Measurements from ENCODE around the gene DNMT3B.
A peak's percentile ranks its signal among the peaks of the same experiment; 100 is the strongest.

The DNMT3B gene

DNA sequence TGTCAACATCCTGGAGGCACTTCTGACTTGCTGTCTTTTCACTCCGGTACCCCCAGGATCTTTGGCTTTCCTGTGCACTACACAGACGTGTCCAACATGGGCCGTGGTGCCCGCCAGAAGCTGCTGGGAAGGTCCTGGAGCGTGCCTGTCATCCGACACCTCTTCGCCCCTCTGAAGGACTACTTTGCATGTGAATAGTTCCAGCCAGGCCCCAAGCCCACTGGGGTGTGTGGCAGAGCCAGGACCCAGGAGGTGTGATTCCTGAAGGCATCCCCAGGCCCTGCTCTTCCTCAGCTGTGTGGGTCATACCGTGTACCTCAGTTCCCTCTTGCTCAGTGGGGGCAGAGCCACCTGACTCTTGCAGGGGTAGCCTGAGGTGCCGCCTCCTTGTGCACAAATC, 45.5 kb downstream of the DNMT3B start:
- in situ Hi-C loops (cut with HindIII; ENCODE audit: low pct_ligation_motif_present, low pct_unique_long_range_greater_than_20kb, low sequenced_read_pairs): no loop called here
- DNase-seq: no peak

DNA sequence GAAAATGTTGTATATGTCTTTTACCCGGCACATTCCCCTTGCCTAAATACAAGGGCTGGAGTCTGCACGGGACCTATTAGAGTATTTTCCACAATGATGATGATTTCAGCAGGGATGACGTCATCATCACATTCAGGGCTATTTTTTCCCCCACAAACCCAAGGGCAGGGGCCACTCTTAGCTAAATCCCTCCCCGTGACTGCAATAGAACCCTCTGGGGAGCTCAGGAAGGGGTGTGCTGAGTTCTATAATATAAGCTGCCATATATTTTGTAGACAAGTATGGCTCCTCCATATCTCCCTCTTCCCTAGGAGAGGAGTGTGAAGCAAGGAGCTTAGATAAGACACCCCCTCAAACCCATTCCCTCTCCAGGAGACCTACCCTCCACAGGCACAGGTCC, 46.3 kb downstream of the DNMT3B start:
- in situ Hi-C loops (cut with HindIII; ENCODE audit: low pct_ligation_motif_present, low pct_unique_long_range_greater_than_20kb, low sequenced_read_pairs): no loop called here

DNA sequence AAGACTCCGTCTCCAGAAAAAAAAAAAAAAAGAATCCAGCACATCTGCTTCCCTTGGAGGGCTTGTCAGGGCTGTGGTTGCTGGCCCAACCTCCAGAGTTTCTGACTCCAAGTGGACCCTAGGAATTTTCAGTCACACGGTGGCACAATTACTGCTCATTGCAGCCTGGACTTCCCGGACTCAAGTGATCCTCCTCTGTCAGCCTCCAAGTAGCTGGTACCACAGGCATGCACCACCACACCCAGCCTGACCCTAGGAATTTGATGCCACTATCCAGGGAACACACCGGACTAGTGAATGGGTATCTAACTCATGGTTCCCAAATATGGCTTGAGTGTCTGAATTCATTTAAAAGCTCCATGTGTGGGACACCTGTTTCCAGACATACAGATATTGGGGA, 47.7 kb downstream of the DNMT3B start:
- in situ Hi-C loops (cut with HindIII; ENCODE audit: low pct_ligation_motif_present, low pct_unique_long_range_greater_than_20kb, low sequenced_read_pairs): no loop called here
- no peak for DNase-seq

More for the DNA sequence above, 46.3 kb downstream of the DNMT3B start:
- DNase-seq: no peak

DNA sequence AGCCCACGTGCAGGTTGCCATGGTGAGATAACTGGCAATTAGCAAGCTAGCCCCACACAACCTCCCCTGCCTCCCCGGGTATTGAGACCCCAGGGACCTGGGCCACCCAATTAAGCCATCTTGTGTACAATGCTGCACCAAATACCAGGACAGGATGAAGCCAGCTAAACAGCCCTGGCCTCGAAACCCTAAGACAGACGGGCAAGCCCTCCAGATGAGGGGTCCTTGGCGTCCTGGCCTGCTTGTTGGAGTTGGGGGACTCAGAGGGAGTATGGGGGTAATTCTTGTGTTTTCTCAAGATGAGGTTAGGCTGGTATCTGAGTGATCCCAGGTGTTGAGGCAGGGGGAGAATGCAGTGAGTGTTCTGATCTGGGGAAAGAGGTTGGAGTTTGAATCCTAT, 48.8 kb downstream of the DNMT3B start:
- in situ Hi-C loops (cut with HindIII; ENCODE audit: low pct_ligation_motif_present, low pct_unique_long_range_greater_than_20kb, low sequenced_read_pairs): no loop called here

DNA sequence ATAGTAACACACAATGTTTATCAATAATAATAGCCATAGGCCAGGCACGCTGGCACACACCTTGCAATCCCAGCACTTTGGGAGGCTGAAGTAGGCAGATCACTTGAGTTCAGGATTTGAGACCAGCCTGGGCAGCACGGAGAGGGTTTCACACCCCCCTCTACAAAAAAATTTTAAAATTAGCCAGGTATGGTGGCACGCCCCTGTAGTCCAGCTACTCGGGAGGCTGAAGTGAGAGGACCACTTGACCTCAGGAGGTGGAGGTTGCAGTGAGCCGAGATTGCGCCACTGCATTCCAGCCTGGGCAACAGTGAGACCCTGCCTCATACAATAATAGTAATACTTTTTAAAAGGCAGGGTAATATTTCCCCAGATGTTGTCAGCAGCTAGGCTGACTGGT, 49.7 kb downstream of the DNMT3B start:
- in situ Hi-C loops (cut with HindIII; ENCODE audit: low pct_ligation_motif_present, low pct_unique_long_range_greater_than_20kb, low sequenced_read_pairs): no loop called here
- no peak for DNase-seq

More for the DNA sequence above, 48.8 kb downstream of the DNMT3B start:
- DNase-seq: no peak

DNA sequence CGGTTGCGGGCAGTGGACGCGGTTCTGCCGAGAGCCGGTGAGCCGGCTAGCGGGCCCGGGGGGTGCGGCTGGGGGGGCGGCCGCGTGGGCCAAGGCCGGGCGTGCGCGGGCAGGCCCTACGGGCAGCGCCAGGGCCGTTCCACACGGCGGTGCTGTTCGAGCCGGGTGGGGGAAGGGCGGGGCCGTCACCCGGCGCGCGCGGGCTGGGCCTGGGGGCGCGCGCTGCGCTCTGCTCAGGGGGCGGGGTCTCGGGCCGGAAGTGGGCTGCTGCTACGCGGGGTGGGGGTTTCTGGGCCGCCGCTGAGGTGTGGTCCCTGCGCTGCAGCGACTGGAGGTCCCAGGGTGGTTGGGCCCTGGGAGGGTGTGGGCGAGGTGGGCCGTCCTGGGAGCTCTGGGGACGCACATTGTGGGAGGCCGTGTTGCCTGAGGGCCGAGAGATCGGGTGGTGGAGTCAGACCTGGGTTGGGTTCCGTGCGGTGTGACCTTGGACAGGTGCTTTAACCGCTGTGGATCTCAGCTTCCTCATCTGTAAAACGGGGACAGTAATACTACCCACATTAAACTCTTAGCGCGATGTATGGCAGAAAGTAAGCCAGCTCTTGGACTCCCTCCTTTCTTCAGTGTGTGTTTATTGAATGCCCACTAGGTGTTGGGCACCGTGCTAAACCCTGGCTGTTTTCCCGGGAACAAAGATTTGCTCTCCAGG, 58.0 kb downstream of the DNMT3B start:
- DNase-seq: peak; percentile 52
- in situ Hi-C loops (cut with HindIII; ENCODE audit: low pct_ligation_motif_present, low pct_unique_long_range_greater_than_20kb, low sequenced_read_pairs): no loop called here

DNA sequence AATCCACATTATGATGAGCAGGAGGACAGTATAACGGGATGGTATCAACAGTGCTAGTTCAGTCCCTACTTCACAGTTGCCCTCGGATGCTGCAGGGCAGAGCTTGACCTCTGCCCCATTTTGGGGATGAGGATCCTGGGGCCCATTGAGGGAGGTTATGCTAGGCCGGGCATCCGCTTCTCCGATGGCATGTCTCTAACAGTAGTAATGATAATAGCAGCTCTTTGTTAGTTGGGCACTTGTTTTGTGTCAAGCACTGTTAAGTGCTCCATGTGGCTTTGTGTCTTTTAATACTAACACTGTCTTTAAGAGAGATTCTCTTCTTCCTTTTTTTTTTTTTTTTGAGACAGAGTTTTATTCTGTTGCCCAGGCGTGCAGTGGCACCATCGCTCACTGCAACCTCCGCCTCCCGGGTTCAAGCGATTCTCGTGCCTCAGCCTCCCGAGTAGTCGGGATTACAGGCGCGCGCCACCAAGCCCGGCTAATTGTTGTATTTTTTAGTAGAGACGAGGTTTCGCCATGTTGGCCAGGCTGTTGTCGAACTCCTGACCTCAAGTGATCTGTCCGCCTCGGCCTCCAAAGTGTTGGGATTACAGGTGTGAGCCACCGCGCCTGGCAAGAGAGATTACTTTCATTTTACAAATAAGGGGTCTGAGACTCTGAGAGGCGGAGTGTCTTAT, 58.7 kb downstream of the DNMT3B start:
- DNase-seq: peak; percentile 31
- in situ Hi-C loops (cut with HindIII; ENCODE audit: low pct_ligation_motif_present, low pct_unique_long_range_greater_than_20kb, low sequenced_read_pairs): no loop called here

DNA sequence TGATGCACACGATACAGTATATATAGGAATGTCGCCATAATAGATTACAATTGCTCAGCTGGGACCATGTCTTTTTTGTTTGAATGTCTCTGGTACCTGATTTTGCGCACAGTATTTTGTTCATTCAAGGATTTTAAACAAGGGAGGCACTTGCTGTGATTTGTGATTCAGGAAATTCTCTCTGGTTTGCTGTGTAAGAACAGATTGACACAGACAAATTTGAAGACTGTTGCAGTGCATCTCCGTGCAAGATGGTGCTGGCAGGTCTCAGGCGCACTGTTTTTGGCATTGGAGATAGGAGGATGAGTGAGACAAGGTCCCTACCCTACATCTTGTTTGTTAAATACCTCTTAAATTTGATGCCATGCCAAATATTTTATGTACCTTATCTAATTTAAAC, 60.0 kb downstream of the DNMT3B start:
- in situ Hi-C loops (cut with HindIII; ENCODE audit: low pct_ligation_motif_present, low pct_unique_long_range_greater_than_20kb, low sequenced_read_pairs): no loop called here
- DNase-seq: no peak

DNA sequence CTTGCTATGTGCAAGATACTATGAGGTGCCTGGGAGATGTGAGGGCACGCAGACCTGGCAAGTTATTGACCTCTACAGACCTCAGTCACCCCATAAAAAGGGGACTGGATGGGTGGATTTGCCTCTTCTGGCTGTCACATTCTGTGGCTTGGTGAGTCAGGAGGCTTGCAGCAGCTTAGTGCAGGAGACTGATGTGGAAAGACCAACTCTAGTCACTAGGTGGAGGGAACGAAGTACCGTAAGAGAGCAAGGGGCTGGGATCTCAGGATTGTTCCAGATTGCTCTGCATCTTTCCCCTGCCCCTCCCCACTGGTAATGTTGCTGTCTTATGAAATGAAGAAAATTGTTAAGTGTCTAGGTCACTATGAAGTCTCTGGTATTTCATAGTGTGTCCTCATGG, 60.9 kb downstream of the DNMT3B start:
- in situ Hi-C loops (cut with HindIII; ENCODE audit: low pct_ligation_motif_present, low pct_unique_long_range_greater_than_20kb, low sequenced_read_pairs): no loop called here
- DNase-seq: peak; percentile 64

DNA sequence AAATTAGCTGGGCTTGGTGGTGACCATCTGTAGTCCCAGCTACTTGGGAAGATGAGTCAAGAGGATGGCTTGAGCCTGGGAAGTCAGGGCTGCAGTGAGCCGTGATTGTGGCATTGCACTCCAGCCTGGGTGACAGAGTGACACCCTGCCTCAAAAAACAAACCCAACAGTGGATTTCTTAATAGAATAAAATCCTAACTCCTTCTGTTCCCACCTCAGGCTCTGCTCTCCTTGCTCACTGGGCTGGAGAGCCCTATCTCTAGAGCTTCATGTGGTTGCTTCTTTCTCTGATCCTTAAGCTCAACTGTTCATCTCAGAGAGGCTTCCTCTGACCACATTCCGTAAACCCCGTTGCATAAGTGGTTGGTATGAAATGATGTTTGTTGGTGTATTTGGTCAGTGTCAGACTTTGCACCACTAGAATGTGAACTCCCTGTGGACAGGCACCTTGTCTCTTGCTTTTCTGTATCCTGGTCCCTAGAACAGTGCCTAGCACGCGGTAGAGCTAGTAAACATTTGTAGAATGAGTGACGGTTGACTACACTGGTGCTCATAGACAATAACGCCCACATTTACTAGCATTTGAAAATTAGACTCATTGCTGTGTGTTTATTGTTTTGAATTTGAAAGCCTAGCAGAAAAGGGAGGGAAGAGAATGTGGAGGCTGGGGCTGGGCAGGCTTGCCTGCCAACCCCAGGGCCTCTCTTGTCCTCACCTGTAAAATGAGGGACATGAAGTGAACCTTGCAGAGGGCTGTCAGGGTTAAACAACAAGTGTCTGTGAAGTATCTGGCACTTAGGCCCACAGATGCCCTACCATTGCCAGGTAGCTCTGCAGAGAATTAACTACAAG, 61.8 kb downstream of the DNMT3B start:
- in situ Hi-C loops (cut with HindIII; ENCODE audit: low pct_ligation_motif_present, low pct_unique_long_range_greater_than_20kb, low sequenced_read_pairs): no loop called here
- DNase-seq: no peak

DNA sequence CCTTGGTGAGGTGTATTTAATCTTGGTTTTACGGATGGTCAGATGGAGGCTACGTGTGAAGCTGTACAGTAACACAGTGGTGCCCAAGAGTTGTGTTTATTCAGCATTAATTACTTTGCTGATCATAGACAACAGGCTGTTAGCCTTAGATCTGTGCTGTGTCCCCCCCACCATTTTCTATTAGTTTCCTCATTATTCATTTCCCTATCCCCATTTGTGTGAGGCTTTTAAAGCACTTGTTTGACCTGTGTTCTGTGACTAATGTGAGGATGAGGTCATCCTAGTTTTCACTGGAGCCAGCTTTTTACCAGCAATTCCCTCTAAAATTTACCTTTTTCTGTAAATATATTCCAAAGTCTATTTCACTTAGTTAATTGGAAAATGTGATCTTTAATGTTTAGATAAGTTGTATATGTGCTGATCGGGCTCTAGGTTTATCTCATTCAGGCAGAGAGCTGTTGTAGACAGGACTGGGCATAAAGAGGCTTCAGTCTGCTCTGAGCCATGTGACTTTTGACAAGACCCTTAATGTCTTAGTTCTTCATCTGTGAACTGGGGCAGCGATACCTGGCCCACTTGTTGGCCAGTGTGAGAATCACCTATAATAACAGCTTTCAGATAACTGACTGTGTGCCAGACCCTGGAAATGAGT, 66.0 kb downstream of the DNMT3B start:
- in situ Hi-C loops (cut with HindIII; ENCODE audit: low pct_ligation_motif_present, low pct_unique_long_range_greater_than_20kb, low sequenced_read_pairs): no loop called here
- no peak for DNase-seq

DNA sequence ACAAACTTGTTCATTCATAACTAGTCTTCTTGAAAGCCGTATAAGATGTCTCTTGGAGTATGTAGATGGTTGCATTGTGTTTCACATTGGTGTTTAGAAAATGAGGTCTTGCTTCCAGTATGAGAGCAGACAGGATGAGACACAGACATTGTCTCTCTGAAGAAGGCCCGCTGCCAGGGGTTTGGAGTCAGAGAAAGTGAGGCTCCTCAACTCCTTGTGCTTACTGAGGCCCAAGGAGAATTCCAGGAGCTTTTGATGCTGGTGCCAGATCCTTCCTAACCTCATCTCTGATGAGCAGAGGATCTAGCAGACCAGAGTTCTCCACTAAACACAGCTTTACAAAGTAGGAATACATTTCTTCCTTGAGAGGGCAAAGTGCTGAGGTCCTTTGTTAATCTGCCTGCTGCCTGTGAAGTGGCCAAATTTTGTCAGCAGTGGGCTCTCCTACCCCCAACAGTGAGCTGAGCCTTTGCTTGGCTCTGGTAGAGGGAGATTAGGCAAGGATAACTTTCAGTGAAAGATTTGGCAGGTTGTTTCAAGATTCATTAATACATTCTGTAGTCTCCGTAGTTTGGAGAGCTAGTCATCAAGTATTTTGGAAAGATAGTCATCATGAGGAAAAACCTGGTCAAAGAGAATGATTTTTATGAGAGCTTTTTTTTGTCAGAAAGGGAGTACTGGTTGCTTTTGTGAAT, 67.3 kb downstream of the DNMT3B start:
- no peak for DNase-seq
- in situ Hi-C loops (cut with HindIII; ENCODE audit: low pct_ligation_motif_present, low pct_unique_long_range_greater_than_20kb, low sequenced_read_pairs): no loop called here

DNA sequence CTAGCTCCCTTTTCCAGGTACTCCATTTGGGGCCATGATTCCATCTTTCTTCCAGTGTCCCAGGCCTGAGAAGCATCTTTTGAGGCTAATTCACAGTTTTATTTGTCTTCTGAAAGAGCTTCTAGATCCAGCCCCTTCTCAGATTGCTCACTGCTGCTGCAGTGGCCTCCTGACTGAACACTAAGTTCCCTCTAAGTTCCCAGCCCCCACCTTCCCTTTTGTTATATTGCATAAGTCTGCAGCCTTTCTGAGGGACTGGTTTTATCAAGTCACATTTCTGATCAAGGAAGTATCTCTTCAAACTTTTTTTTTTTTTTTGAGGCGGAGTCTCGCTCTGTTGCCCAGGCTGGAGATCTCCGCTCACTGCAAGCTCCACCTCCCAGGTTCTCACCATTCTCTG, 68.3 kb downstream of the DNMT3B start:
- DNase-seq: no peak
- in situ Hi-C loops (cut with HindIII; ENCODE audit: low pct_ligation_motif_present, low pct_unique_long_range_greater_than_20kb, low sequenced_read_pairs): no loop called here

DNA sequence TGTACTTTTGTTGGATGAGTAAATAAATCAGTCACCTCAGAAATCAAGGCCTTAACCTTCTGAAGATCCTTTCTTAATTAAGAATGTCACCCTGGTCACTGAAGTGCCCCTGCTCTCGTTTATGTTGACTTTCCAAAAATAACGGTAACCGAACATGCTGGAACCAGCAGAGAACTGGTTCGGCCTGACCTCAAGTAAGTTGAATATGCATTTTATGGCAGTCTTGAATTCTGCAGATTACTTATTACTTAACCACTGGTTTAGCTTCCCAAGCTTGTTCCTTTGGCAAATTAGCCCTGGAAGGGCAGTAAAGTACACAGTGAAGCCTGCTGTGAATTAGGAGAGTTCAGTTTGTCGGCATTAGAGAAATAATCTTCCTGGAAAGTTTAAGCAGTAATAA, 69.8 kb downstream of the DNMT3B start:
- in situ Hi-C loops (cut with HindIII; ENCODE audit: low pct_ligation_motif_present, low pct_unique_long_range_greater_than_20kb, low sequenced_read_pairs): no loop called here
- no peak for DNase-seq

DNA sequence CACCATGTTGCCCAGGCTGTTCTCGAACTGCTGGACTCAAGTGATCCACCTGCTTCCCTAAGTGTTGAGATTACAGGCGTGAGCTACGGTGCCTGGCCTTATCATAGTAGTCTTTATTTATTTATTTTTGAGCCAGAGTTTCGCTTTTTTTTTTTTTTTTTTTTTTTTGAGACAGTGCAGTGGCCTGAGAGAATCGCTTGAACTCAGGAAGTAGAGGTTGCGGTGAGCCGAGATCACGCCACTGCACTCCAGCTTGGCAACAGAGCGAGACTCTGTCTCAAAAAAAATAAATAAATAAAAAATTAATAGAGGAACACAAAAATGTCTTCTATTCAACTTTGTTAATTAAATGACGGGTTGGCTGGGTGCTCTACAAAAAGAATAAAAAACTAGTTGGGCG, 70.5 kb downstream of the DNMT3B start:
- DNase-seq: no peak
- in situ Hi-C loops (cut with HindIII; ENCODE audit: low pct_ligation_motif_present, low pct_unique_long_range_greater_than_20kb, low sequenced_read_pairs): no loop called here

DNA sequence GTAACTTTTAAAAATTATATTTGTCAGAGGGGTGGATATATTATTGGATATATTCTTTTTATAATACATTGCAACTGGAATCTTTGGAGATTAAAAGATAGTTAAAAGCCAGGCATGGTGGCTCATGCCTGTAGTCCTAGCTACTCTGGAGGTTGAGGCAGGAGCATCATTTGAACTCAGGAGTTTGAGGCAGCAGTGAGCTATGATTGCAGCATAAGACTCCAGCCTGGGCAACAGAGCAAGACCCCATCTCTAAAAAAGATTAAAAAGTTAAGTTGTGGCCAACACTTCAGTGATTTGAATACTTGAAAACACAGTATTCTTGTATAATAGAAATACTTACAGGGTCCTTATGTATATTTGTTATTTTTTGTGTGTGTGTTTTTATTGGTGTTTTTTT, 72.8 kb downstream of the DNMT3B start:
- in situ Hi-C loops (cut with HindIII; ENCODE audit: low pct_ligation_motif_present, low pct_unique_long_range_greater_than_20kb, low sequenced_read_pairs): no loop called here
- DNase-seq: no peak

DNA sequence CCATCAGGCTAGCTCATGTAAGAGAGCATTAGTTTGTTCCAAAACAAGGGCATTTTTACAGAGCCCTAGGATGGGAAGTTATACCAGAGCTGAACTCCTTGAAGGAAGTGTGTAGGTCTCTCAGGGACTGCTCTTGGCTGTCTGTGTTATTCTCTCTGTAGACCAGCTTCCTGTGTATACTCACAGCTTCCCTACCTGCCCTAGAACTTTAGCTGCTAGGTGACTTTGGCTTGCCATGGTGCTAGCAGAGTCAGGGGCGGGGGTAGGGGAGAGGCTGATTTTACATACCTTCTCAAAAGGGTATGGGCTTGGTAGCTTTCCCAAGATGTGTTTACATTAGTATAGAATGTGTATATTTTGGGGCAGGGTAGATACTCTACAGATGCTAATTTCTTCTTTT, 75.0 kb downstream of the DNMT3B start:
- DNase-seq: no peak
- in situ Hi-C loops (cut with HindIII; ENCODE audit: low pct_ligation_motif_present, low pct_unique_long_range_greater_than_20kb, low sequenced_read_pairs): no loop called here

DNA sequence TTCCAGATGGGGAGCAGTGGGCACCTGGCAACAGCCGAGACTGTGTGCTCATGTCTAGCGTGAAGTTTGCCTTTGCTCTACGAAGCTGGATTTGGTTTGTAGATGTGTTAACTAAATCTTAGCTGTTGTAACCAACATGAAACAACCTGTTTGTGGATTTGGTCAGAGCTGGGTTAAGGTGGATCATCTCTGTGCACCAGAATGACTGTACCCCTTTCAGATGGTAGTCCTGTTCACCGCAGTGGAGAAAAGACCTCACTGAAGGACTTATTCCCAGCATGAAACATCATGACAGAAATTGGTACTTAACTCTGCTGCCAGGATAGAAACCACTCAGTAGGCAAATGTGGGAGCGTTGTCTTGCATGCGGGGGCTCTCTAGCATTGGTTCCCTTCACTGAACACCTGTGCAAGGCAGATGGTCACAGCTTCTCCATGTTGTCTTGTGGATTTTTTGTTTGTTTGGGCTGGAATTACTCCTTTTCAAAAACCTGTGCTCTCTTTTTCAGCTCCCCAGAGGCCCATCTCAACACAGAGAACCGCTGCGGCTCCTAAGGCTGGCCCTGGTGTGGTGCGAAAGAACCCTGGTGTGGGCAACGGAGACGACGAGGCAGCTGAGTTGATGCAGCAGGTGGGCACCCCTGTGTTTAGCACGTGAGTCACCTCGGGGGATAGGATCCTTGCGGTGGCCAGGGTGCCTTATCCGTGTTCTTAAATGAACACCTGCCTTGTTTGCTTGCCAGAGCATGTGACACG, 77.2 kb downstream of the DNMT3B start:
- no peak for DNase-seq
- in situ Hi-C loops (cut with HindIII; ENCODE audit: low pct_ligation_motif_present, low pct_unique_long_range_greater_than_20kb, low sequenced_read_pairs): no loop called here
